Erythroblast (primary cell): ENCODE results near the gene GRIP2.

Experiments
- GATA1 ChIP-seq: IDR thresholded peaks from 2 replicates; pipeline ENCODE4 v1.6.1; 2011; ENCODE audit warnings: low read depth, mild to moderate bottlenecking, control low read depth, low read length, moderate library complexity
- POLR2A ChIP-seq: IDR thresholded peaks from 2 replicates; pipeline ENCODE4 v1.6.1; 2011; ENCODE audit warnings: mild to moderate bottlenecking, low read length

GRCh38 chr3:14439501-14440167 lies 100.5 kb downstream of the GRIP2 start:
- TF ChIP-seq POLR2A (no peak), GATA1 (no peak)
